Measurements from ENCODE around the gene CMTR1. TPM values are rescaled to one million over a fixed set of nuclear protein-coding genes. Genes with fewer than 3 reads are reported as not detected.

The CMTR1 gene
- total and polyA plus RNA-seq, 4 donors = 4.7 to 25.5 (median 18.8) TPM

GRCh38 chr6:37392821-37393220 lies 40.2 kb upstream of the CMTR1 start:
- no peaks in the 10 kb centered on the region for H3K9me3 ChIP-seq (ENCODE audit: control insufficient read depth in 4 of 4, low read length in 3 of 4)
- H3K9ac ChIP-seq (ENCODE audit: low read depth in 1 of 2, low read length in 2 of 2) = no peak overlapping the region
- H3K4me1 ChIP-seq (ENCODE audit: control insufficient read depth in 4 of 4, insufficient read depth in 4 of 4, low read length in 3 of 4) = peaks cover 0 to 11% (median 4%) of the 10 kb centered on the region in 4 donors
- H3K36me3 ChIP-seq (ENCODE audit: control insufficient read depth in 4 of 4, insufficient read depth in 3 of 4, low read depth in 1 of 4, low read length in 3 of 4) = peaks cover 0 to 20% (median 9%) of the 10 kb centered on the region in 4 donors
- TF ChIP-seq FOXA2 (IDR thresholded peaks at IDR 0.05) (no peak), ATF3 (IDR thresholded peaks at IDR 0.05) (no peak), HNF4A (conservative IDR thresholded peaks at IDR 0.05) (no peak), TAF1 (conservative IDR thresholded peaks at IDR 0.05) (no peak), CTCF (IDR thresholded peaks at IDR 0.05; ENCODE audit: low read depth, low read length, missing input control) (no peak), SP1 (IDR thresholded peaks at IDR 0.05) (no peak), EGR1 (IDR thresholded peaks at IDR 0.05; ENCODE audit: low read depth in 2 of 2) (no peak), ZBTB33 (IDR thresholded peaks at IDR 0.05) (no peak), REST (IDR thresholded peaks at IDR 0.05) (no peak), HNF4G (IDR thresholded peaks at IDR 0.05) (no peak), RXRA (IDR thresholded peaks at IDR 0.05) (no peak)
- DNase-seq (ENCODE audit: low spot score) = no peak
- no peak overlapping the region for H3K4me3 ChIP-seq (ENCODE audit: low read depth in 1 of 3, low read length in 3 of 3)
- H3K27ac ChIP-seq (ENCODE audit: low read depth in 1 of 2, low read length in 2 of 2) = no peak overlapping the region
- WGBS = 99% methylated on average over 1 of the region's 1 CpG
- H3K27me3 ChIP-seq (ENCODE audit: control insufficient read depth in 4 of 4, insufficient read depth in 4 of 4, low read length in 3 of 4) = no peaks in the 10 kb centered on the region

GRCh38 chr6:37393381-37393929 lies 39.6 kb upstream of the CMTR1 start:
- TF ChIP-seq HNF4G (IDR thresholded peaks at IDR 0.05) = peak; percentile 77
- TF ChIP-seq RAD21 (IDR thresholded peaks at IDR 0.05) = peak in 1 of 2 donors; percentile 14
- TF ChIP-seq FOXA1 (IDR thresholded peaks at IDR 0.05) = no peak
- peak; percentile 44 for TF ChIP-seq SP1 (IDR thresholded peaks at IDR 0.05)
- no peak for TF ChIP-seq CTCF (IDR thresholded peaks at IDR 0.05; ENCODE audit: low read depth, low read length, missing input control)
- no peak for TF ChIP-seq EGR1 (IDR thresholded peaks at IDR 0.05; ENCODE audit: low read depth in 2 of 2)
- TF ChIP-seq TAF1 (conservative IDR thresholded peaks at IDR 0.05) = no peak
- TF ChIP-seq FOXA2 (IDR thresholded peaks at IDR 0.05) = no peak
- no peak for TF ChIP-seq ATF3 (IDR thresholded peaks at IDR 0.05)
- peak in 1 of 2 donors; percentile 13 for TF ChIP-seq RXRA (IDR thresholded peaks at IDR 0.05)
- no peak for TF ChIP-seq JUND (IDR thresholded peaks at IDR 0.05)
- TF ChIP-seq YY1 (IDR thresholded peaks at IDR 0.05) = peak; percentile 16
- TF ChIP-seq HNF4A (conservative IDR thresholded peaks at IDR 0.05) = peak; percentile 83 to 85
- peak; percentile 32 for TF ChIP-seq ZBTB33 (IDR thresholded peaks at IDR 0.05)
- WGBS = 83% methylated on average over 1 of the region's 1 CpG
- no peaks in the 10 kb centered on the region for H3K9me3 ChIP-seq (ENCODE audit: control insufficient read depth in 4 of 4, low read length in 3 of 4)
- H3K4me3 ChIP-seq (ENCODE audit: low read depth in 1 of 3, low read length in 3 of 3) = no peak overlapping the region
- H3K27me3 ChIP-seq (ENCODE audit: control insufficient read depth in 4 of 4, insufficient read depth in 4 of 4, low read length in 3 of 4) = no peaks in the 10 kb centered on the region
- no peak overlapping the region for H3K27ac ChIP-seq (ENCODE audit: low read depth in 1 of 2, low read length in 2 of 2)
- H3K9ac ChIP-seq (ENCODE audit: low read depth in 1 of 2, low read length in 2 of 2) = no peak overlapping the region
- peaks cover 0 to 15% (median 9%) of the 10 kb centered on the region in 4 donors for H3K36me3 ChIP-seq (ENCODE audit: control insufficient read depth in 4 of 4, insufficient read depth in 3 of 4, low read depth in 1 of 4, low read length in 3 of 4)
- DNase-seq (ENCODE audit: low spot score) = no peak
- peaks cover 0 to 11% (median 4%) of the 10 kb centered on the region in 4 donors for H3K4me1 ChIP-seq (ENCODE audit: control insufficient read depth in 4 of 4, insufficient read depth in 4 of 4, low read length in 3 of 4)
